Stimulated activated CD8-positive, alpha-beta memory T cell treated with anti-CD3 and anti-CD28 coated beads, Interleukin-7, amount 100 ng/mL, for 1 hour (primary cell): ENCODE data around the gene SYAP1.
"Not testable (repeated sequence)": the region's sequence is repeated elsewhere in the genome, so short reads cannot be mapped to it uniquely, and the experiment has no call there.

Experiments used
- DNase-seq, 2 donors: peaks; one replicate each; pipeline ENCODE4 v3.0.0-alpha.2; 2020; ENCODE audit warnings: low read depth in 2 of 2

The SYAP1 gene

DNA sequence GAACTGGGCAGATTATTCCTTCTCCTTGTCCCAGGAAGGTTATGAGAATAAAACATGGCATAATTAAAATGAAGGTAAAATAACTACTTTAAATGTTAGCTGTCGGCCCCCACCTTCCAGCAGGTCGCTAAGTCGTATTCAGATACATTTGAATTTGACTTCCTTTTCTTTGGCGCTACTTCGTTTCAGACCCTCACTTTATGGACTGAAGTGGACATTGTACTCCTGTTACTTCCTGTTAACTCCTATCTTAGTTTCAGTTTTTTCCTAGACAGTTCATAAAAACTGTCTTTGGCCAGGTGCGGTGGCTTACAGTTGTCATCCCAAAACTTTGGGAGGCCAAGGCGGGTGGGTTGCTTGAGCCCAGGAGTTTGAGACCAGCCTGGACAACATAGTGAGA is 5.7 kb downstream of the SYAP1 start:
- DNase-seq = no peak

DNA sequence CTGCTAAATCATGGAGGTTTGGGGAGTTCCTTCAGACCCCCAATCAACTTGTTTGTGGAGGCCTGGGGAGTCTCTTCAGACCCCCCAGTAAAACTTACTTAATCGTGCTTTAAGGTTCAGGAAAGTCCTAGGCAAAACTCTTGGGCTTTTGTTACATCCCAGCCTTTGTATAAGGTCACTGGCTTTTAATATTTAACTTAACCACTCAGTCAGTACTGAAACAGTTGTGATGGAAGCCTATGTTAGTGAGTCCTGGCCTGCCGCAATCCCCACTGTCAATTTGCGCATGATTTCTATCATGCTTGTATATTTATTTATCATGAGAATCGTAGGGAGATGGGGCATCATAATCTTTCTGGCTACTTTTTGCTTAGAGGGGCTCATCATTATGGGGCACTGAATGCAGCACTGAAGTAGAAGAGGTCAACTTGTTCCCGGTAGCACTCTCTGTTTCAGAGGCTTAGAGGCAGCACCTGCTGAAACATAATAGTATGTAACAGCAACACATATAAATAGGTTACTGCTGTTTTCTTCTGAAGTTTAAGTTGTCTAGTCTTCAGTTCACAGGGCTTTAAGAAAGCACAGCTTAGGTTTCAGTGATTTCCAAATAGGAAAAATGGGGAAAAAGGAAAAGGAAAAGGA is 7.1 kb downstream of the SYAP1 start:
- DNase-seq = not testable (repeated sequence)

DNA sequence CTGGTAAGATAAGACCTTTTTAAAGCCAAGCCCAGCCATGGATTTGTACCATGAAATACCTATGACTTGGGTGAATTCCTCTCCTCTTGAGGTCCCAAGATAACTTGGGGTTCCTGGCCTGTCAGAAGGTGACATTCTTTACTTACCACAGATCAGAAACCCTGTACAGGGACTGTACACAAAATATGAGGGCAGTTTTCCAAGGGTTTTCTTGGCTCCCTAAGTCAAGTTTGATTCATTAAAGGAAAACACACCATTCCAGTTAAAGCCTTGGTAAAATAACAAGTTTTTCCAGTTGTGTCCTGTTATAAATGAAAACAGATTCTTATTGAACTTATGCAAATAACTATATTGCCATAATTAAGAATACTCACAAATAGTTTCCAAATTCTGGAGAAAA is 8.2 kb downstream of the SYAP1 start:
- no peak for DNase-seq

DNA sequence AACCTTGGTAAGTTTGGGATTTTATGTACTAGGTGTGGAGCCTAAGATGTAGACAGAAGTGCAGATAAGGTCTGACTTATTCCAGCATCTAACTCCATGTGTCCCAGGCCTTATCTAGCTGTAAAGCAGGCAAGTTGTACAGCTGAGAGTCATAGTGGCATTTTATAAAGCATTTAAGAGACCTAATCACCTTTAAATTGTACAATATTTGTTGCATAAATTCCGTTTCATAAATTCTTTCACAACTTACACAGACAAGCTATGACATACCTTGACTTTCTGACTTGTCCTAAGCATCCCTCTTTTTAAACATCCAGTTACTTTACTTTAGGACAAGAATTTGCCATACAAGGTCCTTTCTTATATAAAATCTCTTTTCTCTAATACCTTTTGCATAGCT is 11.0 kb downstream of the SYAP1 start:
- no peak for DNase-seq

DNA sequence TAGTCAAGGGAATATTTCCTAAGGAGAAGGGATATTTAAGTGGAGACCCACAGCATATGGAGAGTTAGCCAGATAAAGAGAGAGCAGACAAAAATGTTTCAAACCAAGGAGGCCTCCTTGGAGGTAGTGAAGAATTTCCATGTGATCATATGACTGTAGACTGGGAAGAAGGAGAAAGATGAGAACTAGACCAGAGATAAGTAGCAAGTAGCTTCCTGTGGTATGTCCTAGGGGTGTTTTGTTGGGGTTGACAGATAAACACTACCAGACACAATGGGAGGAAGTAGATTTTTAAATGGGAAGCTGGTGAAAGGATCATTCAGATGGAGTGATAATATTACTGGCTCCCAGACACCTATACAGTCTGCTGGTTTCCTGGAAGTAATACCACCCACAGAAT is 13.6 kb downstream of the SYAP1 start:
- DNase-seq = no peak

DNA sequence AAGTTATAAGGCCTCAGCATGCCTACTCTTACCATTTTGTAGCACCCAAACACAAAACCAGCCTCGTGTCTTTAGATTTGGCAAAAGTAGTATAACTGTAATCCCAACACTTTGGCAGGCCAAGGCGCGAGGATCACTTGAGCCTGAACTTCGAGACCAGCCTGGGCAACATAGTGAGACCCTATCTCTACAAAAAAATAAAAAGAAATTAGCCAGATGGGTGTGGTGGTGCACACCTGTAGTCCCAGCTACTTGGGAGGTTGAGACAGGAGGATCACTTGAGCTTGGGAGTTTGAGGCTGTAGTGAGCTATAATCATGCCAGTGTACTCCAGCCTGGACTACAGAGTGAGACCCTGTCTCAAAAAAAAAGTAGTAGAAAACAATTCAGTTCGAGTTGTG is 17.6 kb downstream of the SYAP1 start:
- DNase-seq = no peak

DNA sequence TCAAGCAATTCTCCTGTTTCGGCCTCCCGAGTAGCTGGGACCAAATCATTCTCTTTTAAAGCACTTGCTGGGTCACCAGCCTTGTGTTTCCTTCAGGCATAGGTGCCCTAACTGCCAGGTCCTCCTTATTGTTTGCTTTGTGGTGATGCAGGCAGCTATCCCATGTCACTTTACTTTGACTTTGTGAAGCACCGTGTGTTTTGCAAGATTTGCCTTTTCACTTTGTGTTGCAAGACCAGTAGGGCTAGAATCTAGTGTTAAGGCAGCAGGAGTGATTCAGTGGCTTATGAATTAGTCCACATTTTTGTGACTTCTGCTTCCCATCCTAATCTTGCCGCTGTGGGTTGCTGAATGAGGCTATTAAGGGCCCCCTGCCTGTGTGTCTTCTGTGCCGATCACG is 20.2 kb downstream of the SYAP1 start:
- no peak for DNase-seq

DNA sequence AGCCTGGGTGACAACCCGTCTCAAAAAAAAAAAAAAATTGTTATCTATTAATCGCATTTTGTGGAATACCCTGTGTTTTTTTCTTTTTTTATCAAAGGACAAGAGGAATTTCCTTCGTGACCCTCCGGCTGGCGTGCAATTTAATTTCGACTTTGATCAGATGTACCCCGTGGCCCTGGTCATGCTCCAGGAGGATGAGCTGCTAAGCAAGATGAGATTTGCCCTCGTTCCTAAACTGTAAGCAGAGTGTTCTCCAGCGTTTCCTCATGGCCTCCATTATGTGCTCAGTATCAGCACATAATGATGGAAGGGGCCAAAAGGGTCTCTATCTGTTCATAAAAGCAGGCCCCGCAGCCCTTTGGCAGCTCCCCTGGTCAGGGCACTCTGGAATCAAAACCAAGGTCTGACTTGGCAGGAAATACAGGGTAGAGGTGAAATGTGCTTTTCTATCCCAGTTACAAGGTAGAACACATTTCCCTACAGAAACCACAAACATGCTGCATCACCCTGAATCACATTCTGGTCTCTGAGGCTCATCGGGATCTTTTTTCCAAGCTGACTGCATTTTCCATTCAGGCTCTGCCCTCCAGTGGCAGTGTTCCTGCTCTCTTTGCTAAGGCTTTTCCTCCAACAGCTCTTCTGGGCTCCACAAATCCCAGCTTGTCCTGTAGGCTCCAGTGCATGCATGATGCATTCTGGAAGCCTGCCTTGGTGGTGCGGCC is 24.4 kb downstream of the SYAP1 start:
- no peak for DNase-seq

DNA sequence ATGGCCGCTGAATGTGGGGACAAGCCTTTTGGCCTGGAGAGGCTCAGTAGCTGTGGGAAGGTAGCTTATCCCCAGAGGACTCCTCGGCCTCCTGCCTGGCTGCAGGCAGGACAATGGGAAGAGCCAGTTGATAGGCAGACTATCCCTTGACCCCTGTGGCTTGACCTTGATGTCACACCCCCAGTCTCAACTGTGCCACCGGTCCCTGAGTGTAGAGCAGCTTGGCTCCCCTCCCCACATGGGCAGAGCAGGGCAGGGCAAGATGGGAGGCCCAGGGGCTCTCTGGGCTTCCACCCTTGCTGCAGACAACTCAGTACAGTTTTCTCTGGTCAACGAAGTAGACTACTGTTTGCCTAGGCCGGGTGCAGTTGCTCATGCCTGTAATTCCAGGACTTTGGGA is 25.7 kb downstream of the SYAP1 start:
- no peak for DNase-seq

DNA sequence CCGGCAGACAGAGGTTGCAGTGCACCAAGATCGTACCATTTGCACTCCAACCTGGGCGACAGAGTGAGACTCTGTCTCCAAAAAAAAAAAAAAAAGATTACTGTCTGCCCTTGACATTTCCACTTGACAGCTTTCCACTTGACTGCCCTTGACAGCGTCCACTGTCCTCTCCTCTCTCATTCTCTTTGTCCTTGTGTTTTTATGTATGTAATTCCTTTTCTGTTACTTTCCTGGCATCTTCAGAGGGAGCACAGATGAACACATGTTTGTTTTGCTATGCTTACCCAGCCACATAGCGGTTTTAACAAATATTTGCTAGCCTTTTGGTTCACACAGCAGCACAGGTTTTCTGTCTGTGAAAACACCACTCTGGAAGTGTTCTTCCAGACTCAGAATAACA is 26.2 kb downstream of the SYAP1 start:
- no peak for DNase-seq

DNA sequence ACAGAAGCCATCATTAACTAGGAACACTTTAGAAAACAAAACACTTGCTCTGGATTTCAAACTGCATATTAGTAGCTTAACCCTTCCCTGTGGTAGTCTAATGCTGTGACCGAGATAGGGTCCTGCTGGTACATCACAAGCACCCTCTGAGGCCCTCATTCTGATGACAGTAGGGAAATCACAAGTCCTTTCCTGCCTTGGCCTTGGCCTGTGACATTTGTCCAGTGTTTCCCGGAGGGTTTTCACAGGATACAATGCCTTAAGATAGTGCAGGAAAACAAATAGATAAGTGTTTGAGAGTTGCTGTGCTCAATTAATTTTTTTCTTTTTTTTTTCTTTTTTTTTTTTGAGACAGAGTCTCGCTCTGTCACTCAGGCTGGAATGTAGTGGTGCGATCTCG is 29.0 kb downstream of the SYAP1 start:
- no peak for DNase-seq

DNA sequence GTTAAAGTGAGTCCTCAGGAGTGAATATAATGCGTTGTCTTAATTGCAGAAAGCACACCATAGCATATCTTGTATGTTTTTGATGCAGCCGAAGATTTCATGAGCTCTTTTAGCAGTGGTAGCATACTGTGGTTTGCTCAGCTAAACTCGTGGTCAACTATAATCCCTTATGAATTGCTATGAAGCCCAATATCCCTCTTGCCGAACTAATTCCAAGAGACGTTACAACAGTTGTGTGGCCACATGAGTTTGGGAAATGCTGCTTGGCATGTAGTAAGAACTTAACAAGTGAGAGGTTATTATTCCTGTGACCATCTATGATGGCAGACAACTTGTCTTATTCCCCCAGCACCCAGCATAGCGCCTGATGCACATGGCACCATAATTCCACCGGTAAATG is 30.7 kb downstream of the SYAP1 start:
- no peak for DNase-seq

DNA sequence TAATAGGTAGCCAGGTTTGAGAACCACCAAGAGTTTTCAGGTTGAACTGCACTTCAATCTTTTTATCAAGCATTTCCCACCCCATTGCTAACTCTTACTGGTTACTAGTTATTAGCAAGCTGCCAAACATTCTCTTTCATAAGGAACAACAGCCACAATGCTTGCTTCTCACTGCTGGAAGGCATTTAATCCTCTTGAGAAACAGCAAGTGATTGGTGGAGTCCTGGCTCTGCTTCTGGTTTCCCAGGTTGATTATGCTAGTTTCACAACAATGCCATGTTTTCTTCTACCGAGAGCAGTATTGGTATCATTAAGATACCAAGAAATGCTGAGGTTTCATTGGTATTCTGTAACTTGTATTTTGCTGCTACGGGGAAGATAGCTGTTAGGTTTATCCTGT is 34.6 kb downstream of the SYAP1 start:
- DNase-seq = no peak

DNA sequence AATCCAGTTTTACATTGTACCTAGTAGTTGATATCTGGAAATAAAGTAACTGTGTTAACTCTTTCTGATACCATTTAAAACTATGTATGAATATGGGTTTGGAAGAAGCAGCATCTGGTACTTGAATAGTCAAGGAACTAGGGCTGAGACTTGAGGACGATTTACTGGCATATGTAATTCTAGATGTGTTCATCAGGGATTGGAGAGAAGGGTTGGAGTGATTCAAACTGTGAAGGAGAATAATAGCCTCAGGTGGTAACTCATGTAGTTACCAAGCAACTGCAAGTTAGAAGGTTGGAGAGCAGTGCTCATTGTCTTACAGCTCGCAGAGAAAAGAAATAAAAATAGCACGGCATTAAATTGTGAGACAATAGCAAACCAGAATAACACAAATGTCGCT is 37.3 kb downstream of the SYAP1 start:
- DNase-seq = no peak

DNA sequence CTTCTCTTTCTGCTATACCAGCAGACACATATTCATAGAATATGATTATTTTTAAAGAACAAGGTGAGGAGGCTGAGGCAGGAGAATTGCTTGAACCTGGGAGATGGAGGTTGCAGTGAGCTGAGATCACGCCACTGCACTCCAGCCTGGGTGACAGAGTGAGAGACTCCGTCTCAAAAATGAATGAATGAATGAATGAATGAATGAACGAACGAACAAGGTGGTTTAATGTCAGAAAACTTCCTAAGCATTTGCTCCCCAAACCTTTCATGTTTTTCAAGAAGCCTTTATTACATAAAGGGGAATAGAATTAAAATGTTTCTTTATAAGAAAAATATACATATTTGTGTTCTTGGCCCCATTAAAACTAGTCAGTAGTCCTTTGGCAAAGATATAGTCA is 42.1 kb downstream of the SYAP1 start:
- DNase-seq = not testable (repeated sequence)

DNA sequence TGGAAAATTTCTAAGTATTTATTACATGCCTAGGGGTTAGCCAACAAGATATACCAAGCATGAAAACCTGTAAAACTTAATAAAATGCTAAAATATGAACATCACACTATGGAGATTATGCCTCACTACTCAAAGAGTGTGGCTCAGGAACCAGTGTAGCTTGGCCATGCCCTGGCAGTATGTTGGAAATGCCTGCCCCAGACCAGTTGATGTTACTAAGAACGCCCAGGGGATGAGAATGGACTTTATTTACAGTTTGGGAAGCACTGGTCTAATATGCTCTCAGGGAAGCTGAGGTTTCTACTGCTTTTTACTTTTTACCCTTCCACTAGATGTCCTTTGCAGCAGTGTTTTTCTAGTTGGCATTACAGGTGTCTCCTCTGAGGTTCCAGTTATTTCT is 43.2 kb downstream of the SYAP1 start:
- DNase-seq = no peak

DNA sequence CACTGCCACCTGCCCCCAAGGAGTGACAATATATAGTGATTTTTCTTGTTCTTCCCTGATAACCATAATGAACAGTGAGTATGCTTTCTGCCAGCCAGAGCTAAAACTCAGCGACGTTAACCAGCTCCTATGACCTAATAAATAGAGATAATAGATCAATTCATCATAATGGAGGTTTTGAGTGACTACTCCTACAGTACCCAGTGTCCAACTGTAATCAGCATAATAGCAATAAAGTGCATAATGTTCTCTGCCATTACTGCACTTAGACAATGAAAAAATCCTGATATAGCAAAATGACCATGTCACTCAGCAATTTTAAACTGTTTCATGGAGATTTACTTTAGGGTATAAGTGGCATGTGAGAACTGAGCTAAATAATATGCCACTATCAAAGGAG is 46.2 kb downstream of the SYAP1 start:
- no peak for DNase-seq

DNA sequence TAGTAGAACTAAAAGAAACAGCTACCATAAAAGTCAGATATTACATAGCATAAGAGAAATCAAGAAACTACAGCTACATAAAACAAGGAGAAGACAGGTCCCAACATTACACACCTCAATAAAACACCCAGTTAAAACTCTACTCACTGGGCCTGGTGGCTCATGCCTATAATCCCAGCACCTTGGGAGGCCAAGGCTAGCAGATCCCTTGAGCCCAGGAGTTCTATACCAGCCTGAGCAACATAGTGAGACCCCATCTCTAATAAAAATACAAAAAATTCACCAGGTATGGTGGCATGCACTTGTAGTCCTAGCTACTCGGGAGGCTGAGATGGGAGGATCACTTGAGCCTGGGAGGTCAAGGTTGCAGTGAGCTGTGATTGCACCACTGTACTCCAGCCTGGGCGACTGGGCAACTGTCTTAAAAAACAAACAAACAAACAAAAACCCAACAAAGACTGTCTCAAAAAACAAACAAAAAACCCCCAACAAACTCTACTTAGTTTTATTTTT is 51.6 kb downstream of the SYAP1 start:
- no peak for DNase-seq

DNA sequence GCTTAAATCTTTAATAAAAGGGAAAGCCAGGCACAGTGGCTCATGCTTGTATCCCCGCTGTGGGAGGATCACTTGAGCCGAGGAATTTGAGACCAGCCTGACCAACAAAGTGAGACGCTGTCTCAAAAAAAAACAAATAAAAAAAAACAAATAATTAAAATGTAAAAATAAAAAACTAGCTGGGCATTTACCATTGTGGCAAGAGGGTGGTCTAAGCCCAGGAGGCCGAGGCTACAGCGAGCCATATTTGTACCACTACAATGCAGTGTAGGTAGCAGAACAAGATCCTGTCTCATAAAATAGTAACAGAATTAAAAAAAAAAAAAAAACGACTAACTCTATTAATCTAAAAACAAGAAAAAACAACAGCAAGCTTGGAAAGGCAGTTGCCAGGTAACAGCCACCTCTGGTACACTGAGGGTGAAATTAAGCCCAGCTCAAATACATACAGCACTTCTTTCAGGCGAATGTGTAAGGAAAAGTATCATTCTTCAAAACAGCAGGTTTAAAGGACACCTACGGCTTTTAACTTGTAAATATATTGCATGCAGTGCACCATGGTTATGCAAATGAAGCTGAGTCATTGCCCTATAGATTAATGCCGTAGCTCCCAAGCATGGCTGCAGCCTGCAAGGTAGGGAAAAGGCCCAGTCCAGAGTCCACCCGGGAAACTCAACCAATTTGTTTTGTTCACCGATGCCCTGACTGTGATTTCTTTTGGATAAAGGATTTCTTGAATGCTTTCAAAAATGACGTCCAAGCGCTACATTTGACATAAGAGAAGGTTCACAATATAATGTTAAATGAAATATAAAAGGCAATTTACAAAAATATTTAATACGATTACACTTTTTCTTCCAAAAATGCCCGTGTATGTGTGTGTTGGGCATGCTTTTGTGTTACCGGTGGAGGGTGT is 52.3 kb downstream of the SYAP1 start:
- DNase-seq = no peak

DNA sequence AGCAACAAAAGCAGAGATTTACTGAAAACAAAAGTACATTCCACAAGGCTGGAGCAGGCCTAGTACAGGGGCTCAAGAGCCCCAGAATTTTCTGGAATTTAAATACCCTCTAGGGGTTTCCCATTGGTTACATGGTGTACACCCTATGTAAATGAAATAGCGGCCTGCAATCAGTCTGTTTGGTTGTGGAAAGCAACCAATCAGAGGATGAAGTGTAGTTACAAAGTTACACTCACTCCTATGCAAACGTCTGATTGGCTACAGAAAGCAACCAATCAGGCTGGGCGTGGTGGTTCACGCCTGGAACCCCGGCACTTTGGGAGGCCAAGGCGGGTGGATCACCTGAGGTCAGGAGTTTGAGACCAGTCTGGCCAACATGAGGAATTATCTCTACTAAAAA is 53.0 kb downstream of the SYAP1 start:
- no peak for DNase-seq

DNA sequence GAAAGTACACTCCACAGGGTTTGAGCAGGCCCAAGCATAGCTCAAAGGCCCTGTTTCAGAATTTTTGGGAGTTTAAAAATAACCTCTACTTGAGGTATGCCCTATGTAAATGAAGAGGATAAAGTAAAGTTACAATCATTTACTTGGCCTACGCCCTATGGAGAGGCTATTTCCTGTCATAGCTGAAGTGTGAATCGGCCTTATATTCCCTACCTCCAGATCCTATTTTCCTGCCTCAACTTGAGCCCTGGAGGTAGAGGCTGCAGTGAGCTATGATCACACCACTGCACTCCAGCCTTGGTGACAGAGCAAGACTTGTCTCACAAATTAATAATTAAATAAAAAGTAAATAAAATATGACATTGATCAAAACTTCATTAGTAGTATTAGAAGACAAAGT is 55.3 kb downstream of the SYAP1 start:
- DNase-seq = no peak

DNA sequence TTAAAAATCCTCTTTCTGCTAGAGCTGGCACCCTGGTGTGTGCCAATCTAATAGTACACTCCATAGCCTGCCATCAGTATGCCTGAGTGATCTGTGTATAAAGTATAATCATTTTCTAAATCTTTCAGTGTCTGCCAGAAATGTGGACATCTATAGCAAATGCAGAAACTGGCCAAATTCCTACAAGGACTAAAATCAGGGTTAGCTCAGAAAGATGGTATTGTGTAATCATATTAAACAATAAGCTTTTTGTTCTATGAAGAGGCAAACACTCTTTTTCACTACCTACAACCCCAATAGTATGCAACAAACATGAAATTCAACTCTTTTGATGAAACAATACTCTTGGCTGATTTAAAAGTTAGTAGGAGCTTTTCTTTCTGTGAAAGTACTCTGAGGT is 59.1 kb downstream of the SYAP1 start:
- no peak for DNase-seq

DNA sequence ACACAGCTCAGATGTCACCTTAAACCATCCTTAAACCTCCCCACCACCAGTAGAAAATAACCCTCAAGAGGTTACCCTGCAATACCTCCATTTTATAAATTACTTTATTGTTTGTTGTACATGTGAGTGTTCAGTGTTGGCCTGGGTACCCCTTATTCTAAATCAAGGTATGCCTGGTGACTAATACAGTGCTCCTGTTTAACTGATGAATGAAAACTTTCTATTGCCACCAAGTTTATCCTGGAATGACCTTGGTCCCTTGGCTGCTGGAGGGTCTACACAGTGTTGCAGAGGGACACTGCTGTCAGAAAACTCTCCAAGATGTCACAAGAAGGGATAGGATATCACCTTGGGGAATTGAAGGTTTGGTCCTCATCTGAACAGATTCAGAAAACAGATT is 59.6 kb downstream of the SYAP1 start:
- no peak for DNase-seq
